Activated naive CD4-positive, alpha-beta T cell treated with anti-CD3 and anti-CD28 coated beads for 36 hours (primary cell): ENCODE data around the gene CYBRD1. TPM values are rescaled to one million over a fixed set of nuclear protein-coding genes. Genes with fewer than 3 reads are reported as not detected.

Source experiments
- CTCF ChIA-PET: fragments of 350-600 bp; sonication (Branson Sonifier 250); formaldehyde crosslinking; loops from one replicate; lab custom pipeline; 2021; ENCODE audit warnings: antibody characterized with exemption; lab: Charles Lee
- DNase-seq: peaks from one replicate; pipeline ENCODE4 v3.0.0-alpha.2; 2020
- H3K27ac Mint-ChIP-seq: one replicate; pipeline ENCODE4 v1.8.0; 2021; ENCODE audit warnings: mild to moderate bottlenecking, mixed read lengths
- H3K27me3 Mint-ChIP-seq: one replicate; pipeline ENCODE4 v1.8.0; 2021; ENCODE audit warnings: low read depth, mixed read lengths
- H3K36me3 Mint-ChIP-seq: one replicate; pipeline ENCODE4 v1.8.0; 2021; ENCODE audit warnings: low read depth, mixed read lengths
- H3K4me1 Mint-ChIP-seq: one replicate; pipeline ENCODE4 v1.8.0; 2021; ENCODE audit warnings: low read depth, mixed read lengths
- H3K4me3 Mint-ChIP-seq: one replicate; pipeline ENCODE4 v1.8.0; 2021; ENCODE audit warnings: mild to moderate bottlenecking, moderate library complexity, mixed read lengths
- H3K9me3 Mint-ChIP-seq: one replicate; pipeline ENCODE4 v1.8.0; 2021; ENCODE audit warnings: mixed read lengths
- intact Hi-C: fragments of 100-400 bp; cut with micrococcal nuclease; formaldehyde crosslinking; loops from one replicate; pipeline ENCODE4 v1.15.1; 2023
- total RNA-seq, 2 experiments: library from RNA; stranded (reverse); gene quantifications; one replicate each; pipeline ENCODE4 v1.2.3, GENCODE V29; 2021

Gene CYBRD1
- total RNA-seq, 2 experiments from 2014 or later, result 0.76 to 0.77 TPM

GRCh38 chr2:171566057-171566456 lies 43.8 kb downstream of the CYBRD1 start:
- Mint-ChIP-seq H3K27me3 (no peaks in the 10 kb centered on the region), H3K4me1 (no peaks in the 10 kb centered on the region), H3K36me3 (no peaks in the 10 kb centered on the region), H3K4me3 (no peak overlapping the region), H3K27ac (no peak overlapping the region), H3K9me3 (no peaks in the 10 kb centered on the region)
- CTCF ChIA-PET, result interaction anchor here (1.0 kb wide), 1 partner anchor 540 kb away, joined by 3 read pairs; no protein-coding TSS in a partner anchor
- DNase-seq, result no peak
- intact Hi-C loops, result no loop called here

GRCh38 chr2:171566753-171567152 lies 44.5 kb downstream of the CYBRD1 start:
- Mint-ChIP-seq H3K27me3 (no peaks in the 10 kb centered on the region), H3K4me3 (no peak overlapping the region), H3K4me1 (no peaks in the 10 kb centered on the region), H3K9me3 (no peaks in the 10 kb centered on the region), H3K27ac (no peak overlapping the region), H3K36me3 (no peaks in the 10 kb centered on the region)
- intact Hi-C loops, result no loop called here
- DNase-seq, result no peak
- CTCF ChIA-PET, result interaction anchor here (1.0 kb wide), 1 partner anchor 539 kb away, joined by 3 read pairs; no protein-coding TSS in a partner anchor

- H3K4me1 Mint-ChIP-seq, result no peaks in the 10 kb centered on the region
- no peaks in the 10 kb centered on the region for H3K27me3 Mint-ChIP-seq
- no peaks in the 10 kb centered on the region for H3K9me3 Mint-ChIP-seq
- no peak overlapping the region for H3K27ac Mint-ChIP-seq
- CTCF ChIA-PET, result no interaction called here
- intact Hi-C loops, result no loop called here
- no peak overlapping the region for H3K4me3 Mint-ChIP-seq
- no peaks in the 10 kb centered on the region for H3K36me3 Mint-ChIP-seq
- DNase-seq, result no peak
Observed at GRCh38 chr2:171568089-171568488, 45.8 kb downstream of the CYBRD1 start.

GRCh38 chr2:171571721-171572120 lies 49.4 kb downstream of the CYBRD1 start:
- H3K9me3 Mint-ChIP-seq, result no peaks in the 10 kb centered on the region
- CTCF ChIA-PET, result interaction anchor here (0.5 to 1.6 kb wide), 6 partner anchors 17 to 1197 kb away, joined by 3 to 6 read pairs (median 3); no protein-coding TSS in a partner anchor
- no peak overlapping the region for H3K27ac Mint-ChIP-seq
- intact Hi-C loops, result loop anchor here (5.0 kb wide), 1 partner anchor 599 kb away; no protein-coding TSS in a partner anchor
- H3K4me1 Mint-ChIP-seq, result peaks cover 5% of the 10 kb centered on the region
- no peak for DNase-seq
- H3K27me3 Mint-ChIP-seq, result no peaks in the 10 kb centered on the region
- no peak overlapping the region for H3K4me3 Mint-ChIP-seq
- H3K36me3 Mint-ChIP-seq, result no peaks in the 10 kb centered on the region

GRCh38 chr2:171574149-171574795 lies 52.0 kb downstream of the CYBRD1 start:
- Mint-ChIP-seq H3K27me3 (no peaks in the 10 kb centered on the region), H3K4me1 (peaks cover 5% of the 10 kb centered on the region), H3K36me3 (no peaks in the 10 kb centered on the region), H3K4me3 (no peak overlapping the region), H3K9me3 (no peaks in the 10 kb centered on the region), H3K27ac (peak overlapping the region; percentile 53)
- intact Hi-C loops, result loop anchor here (1.0 to 5.0 kb wide), 8 partner anchors 24 to 888 kb away; partner anchors contain the start of genes DLX2 and DYNC1I2
- CTCF ChIA-PET, result interaction anchor here (0.6 to 1.4 kb wide), 12 partner anchors 14 to 1234 kb away, joined by 3 to 8 read pairs (median 3); no protein-coding TSS in a partner anchor
- peak; percentile 86 for DNase-seq

- no peaks in the 10 kb centered on the region for H3K36me3 Mint-ChIP-seq
- H3K27ac Mint-ChIP-seq, result no peak overlapping the region
- peaks cover 5% of the 10 kb centered on the region for H3K4me1 Mint-ChIP-seq
- intact Hi-C loops, result loop anchor here (2.0 kb wide), 1 partner anchor 527 kb away; the partner anchor contains the start of gene DLX2
- CTCF ChIA-PET, result interaction anchor here (0.6 kb wide), 1 partner anchor 538 kb away, joined by 3 read pairs; no protein-coding TSS in a partner anchor
- no peaks in the 10 kb centered on the region for H3K9me3 Mint-ChIP-seq
- no peak overlapping the region for H3K4me3 Mint-ChIP-seq
- no peaks in the 10 kb centered on the region for H3K27me3 Mint-ChIP-seq
- DNase-seq, result no peak
Observed at GRCh38 chr2:171575606-171576005, 53.3 kb downstream of the CYBRD1 start.

GRCh38 chr2:171578127-171578803 lies 56.0 kb downstream of the CYBRD1 start:
- intact Hi-C loops, result no loop called here
- Mint-ChIP-seq H3K27ac (no peak overlapping the region), H3K36me3 (no peaks in the 10 kb centered on the region)

GRCh38 chr2:171579481-171579880 lies 57.2 kb downstream of the CYBRD1 start:
- CTCF ChIA-PET, result interaction anchor here (0.6 to 0.7 kb wide), 2 partner anchors 365 to 592 kb away, joined by 3 read pairs; no protein-coding TSS in a partner anchor
- intact Hi-C loops, result no loop called here

More at GRCh38 chr2:171578127-171578803, 56.0 kb downstream of the CYBRD1 start:
- Mint-ChIP-seq H3K9me3 (no peaks in the 10 kb centered on the region), H3K27me3 (peaks cover 4% of the 10 kb centered on the region), H3K4me3 (no peak overlapping the region), H3K4me1 (peaks cover 5% of the 10 kb centered on the region)
- no peak for DNase-seq
- CTCF ChIA-PET, result no interaction called here

GRCh38 chr2:171583566-171583965 lies 61.3 kb downstream of the CYBRD1 start:
- Mint-ChIP-seq H3K4me3 (no peak overlapping the region), H3K36me3 (no peaks in the 10 kb centered on the region), H3K27ac (no peak overlapping the region), H3K27me3 (peaks cover 4% of the 10 kb centered on the region), H3K9me3 (no peaks in the 10 kb centered on the region), H3K4me1 (no peaks in the 10 kb centered on the region)
- no peak for DNase-seq
- intact Hi-C loops, result no loop called here
- CTCF ChIA-PET, result no interaction called here

More at GRCh38 chr2:171579481-171579880, 57.2 kb downstream of the CYBRD1 start:
- peaks cover under 1% of the 10 kb centered on the region for H3K4me1 Mint-ChIP-seq
- H3K9me3 Mint-ChIP-seq, result no peaks in the 10 kb centered on the region
- H3K27ac Mint-ChIP-seq, result no peak overlapping the region
- H3K36me3 Mint-ChIP-seq, result no peaks in the 10 kb centered on the region
- DNase-seq, result no peak
- H3K4me3 Mint-ChIP-seq, result no peak overlapping the region
- peaks cover 4% of the 10 kb centered on the region for H3K27me3 Mint-ChIP-seq

GRCh38 chr2:171584001-171584400 lies 61.7 kb downstream of the CYBRD1 start:
- no peaks in the 10 kb centered on the region for H3K36me3 Mint-ChIP-seq
- H3K9me3 Mint-ChIP-seq, result no peaks in the 10 kb centered on the region
- CTCF ChIA-PET, result no interaction called here
- peaks cover 4% of the 10 kb centered on the region for H3K27me3 Mint-ChIP-seq
- no peak overlapping the region for H3K27ac Mint-ChIP-seq
- DNase-seq, result no peak
- H3K4me1 Mint-ChIP-seq, result no peaks in the 10 kb centered on the region
- no peak overlapping the region for H3K4me3 Mint-ChIP-seq
- intact Hi-C loops, result no loop called here

GRCh38 chr2:171587132-171587531 lies 64.9 kb downstream of the CYBRD1 start:
- DNase-seq, result no peak
- Mint-ChIP-seq H3K4me1 (no peaks in the 10 kb centered on the region), H3K9me3 (no peaks in the 10 kb centered on the region), H3K36me3 (no peaks in the 10 kb centered on the region), H3K27me3 (peaks cover 4% of the 10 kb centered on the region), H3K4me3 (no peak overlapping the region), H3K27ac (no peak overlapping the region)
- CTCF ChIA-PET, result interaction anchor here (3.0 kb wide), 1 partner anchor 14 kb away, joined by 8 read pairs; no protein-coding TSS in a partner anchor
- intact Hi-C loops, result no loop called here

GRCh38 chr2:171587567-171587966 lies 65.3 kb downstream of the CYBRD1 start:
- no peak overlapping the region for H3K27ac Mint-ChIP-seq
- no peak for DNase-seq
- CTCF ChIA-PET, result interaction anchor here (0.8 to 3.0 kb wide), 2 partner anchors 11 to 14 kb away, joined by 4 to 8 read pairs; no protein-coding TSS in a partner anchor

More at GRCh38 chr2:171587567-171587966, 65.3 kb downstream of the CYBRD1 start:
- H3K4me1 Mint-ChIP-seq, result no peaks in the 10 kb centered on the region
- H3K36me3 Mint-ChIP-seq, result no peaks in the 10 kb centered on the region
- H3K4me3 Mint-ChIP-seq, result no peak overlapping the region
- H3K27me3 Mint-ChIP-seq, result peaks cover under 1% of the 10 kb centered on the region
- intact Hi-C loops, result no loop called here
- H3K9me3 Mint-ChIP-seq, result no peaks in the 10 kb centered on the region
